Breast epithelium (tissue), 4 donors: Measurements from ENCODE around the gene BRCA2. TPM values are rescaled to one million over a fixed set of nuclear protein-coding genes. Genes with fewer than 3 reads are reported as not detected.
A peak's percentile ranks its signal among the peaks of the same experiment; 100 is the strongest.

Experiments
- DNase-seq, 2 donors: peaks; one replicate each; pipeline ENCODE4 v3.0.0-alpha.2; 2019; ENCODE audit warnings: low spot score in 2 of 2
- H3K27ac ChIP-seq, 2 donors: fragments of 200-600 bp; sonication (generic) in 1 of 2; one replicate each; pipeline ENCODE4 v1.5.1; 2016 to 2019; ENCODE audit warnings: mild to moderate bottlenecking in 1 of 2
- H3K27me3 ChIP-seq, 2 donors: fragments of 200-600 bp; sonication (generic) in 1 of 2; one replicate each; pipeline versions ENCODE4 v1.5.1 to v1.6.0; 2017 to 2019; ENCODE audit warnings: control low read depth in 1 of 2, mild to moderate bottlenecking in 1 of 2
- H3K36me3 ChIP-seq: fragments of 200-600 bp; one replicate; pipeline ENCODE4 v1.5.1; 2019
- H3K4me1 ChIP-seq, 2 donors: fragments of 200-600 bp; sonication (generic); one replicate each; pipeline ENCODE4 v1.5.1; 2016 to 2019; ENCODE audit warnings: control low read depth in 1 of 2
- H3K4me3 ChIP-seq, 3 donors: fragments of 200-600 bp; sonication (generic); 1 replicate in 2 of 3; 2 replicates in 1 of 3; pipeline ENCODE4 v1.5.1; 2016 to 2019; ENCODE audit warnings: mild to moderate bottlenecking in 3 of 3, moderate library complexity in 2 of 3
- H3K9me3 ChIP-seq, 2 donors: fragments of 200-600 bp; sonication (generic) in 1 of 2; one replicate each; pipeline ENCODE4 v1.5.1; 2016 to 2019; ENCODE audit warnings: control low read depth in 1 of 2
- POLR2A ChIP-seq: fragments of 450-650 bp; IDR thresholded peaks from one replicate; pipeline ENCODE4 v1.6.1; 2016; ENCODE audit warnings: antibody characterized with exemption, mild to moderate bottlenecking, moderate library complexity
- POLR2AphosphoS5 ChIP-seq, 3 donors: sonication (generic); formaldehyde crosslinking; IDR thresholded peaks; one replicate each; pipeline ENCODE4 v1.6.1; 2017; ENCODE audit warnings: antibody characterized with exemption in 3 of 3
- intact Hi-C: fragments of 100-400 bp; cut with DNase I; formaldehyde crosslinking; loops from one replicate; pipeline ENCODE4 v1.15.1; 2023; ENCODE audit warnings: low total_unique reads
- total RNA-seq, 3 donors: library from RNA; depleted of rRNA; stranded (reverse); fragments of >200 nt; gene quantifications; one replicate each; pipeline ENCODE4 v1.1.0, GENCODE V29; 2016
- TF ChIP-seq, protein P1 (sequence below), 3 donors: fragments of 450-650 bp; IDR thresholded peaks; one replicate each; pipeline ENCODE4 v1.5.1; 2016 to 2017; ENCODE audit warnings: antibody characterized with exemption in 3 of 3, mild to moderate bottlenecking in 3 of 3, moderate library complexity in 3 of 3

The BRCA2 gene, protein sequence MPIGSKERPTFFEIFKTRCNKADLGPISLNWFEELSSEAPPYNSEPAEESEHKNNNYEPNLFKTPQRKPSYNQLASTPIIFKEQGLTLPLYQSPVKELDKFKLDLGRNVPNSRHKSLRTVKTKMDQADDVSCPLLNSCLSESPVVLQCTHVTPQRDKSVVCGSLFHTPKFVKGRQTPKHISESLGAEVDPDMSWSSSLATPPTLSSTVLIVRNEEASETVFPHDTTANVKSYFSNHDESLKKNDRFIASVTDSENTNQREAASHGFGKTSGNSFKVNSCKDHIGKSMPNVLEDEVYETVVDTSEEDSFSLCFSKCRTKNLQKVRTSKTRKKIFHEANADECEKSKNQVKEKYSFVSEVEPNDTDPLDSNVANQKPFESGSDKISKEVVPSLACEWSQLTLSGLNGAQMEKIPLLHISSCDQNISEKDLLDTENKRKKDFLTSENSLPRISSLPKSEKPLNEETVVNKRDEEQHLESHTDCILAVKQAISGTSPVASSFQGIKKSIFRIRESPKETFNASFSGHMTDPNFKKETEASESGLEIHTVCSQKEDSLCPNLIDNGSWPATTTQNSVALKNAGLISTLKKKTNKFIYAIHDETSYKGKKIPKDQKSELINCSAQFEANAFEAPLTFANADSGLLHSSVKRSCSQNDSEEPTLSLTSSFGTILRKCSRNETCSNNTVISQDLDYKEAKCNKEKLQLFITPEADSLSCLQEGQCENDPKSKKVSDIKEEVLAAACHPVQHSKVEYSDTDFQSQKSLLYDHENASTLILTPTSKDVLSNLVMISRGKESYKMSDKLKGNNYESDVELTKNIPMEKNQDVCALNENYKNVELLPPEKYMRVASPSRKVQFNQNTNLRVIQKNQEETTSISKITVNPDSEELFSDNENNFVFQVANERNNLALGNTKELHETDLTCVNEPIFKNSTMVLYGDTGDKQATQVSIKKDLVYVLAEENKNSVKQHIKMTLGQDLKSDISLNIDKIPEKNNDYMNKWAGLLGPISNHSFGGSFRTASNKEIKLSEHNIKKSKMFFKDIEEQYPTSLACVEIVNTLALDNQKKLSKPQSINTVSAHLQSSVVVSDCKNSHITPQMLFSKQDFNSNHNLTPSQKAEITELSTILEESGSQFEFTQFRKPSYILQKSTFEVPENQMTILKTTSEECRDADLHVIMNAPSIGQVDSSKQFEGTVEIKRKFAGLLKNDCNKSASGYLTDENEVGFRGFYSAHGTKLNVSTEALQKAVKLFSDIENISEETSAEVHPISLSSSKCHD (N-terminal part only)
- 1 to 10 TPM in 2 of 3 donors, under 1 TPM in 1; 0.98 to 3.5 (median 1.3) TPM for total RNA-seq

DNA sequence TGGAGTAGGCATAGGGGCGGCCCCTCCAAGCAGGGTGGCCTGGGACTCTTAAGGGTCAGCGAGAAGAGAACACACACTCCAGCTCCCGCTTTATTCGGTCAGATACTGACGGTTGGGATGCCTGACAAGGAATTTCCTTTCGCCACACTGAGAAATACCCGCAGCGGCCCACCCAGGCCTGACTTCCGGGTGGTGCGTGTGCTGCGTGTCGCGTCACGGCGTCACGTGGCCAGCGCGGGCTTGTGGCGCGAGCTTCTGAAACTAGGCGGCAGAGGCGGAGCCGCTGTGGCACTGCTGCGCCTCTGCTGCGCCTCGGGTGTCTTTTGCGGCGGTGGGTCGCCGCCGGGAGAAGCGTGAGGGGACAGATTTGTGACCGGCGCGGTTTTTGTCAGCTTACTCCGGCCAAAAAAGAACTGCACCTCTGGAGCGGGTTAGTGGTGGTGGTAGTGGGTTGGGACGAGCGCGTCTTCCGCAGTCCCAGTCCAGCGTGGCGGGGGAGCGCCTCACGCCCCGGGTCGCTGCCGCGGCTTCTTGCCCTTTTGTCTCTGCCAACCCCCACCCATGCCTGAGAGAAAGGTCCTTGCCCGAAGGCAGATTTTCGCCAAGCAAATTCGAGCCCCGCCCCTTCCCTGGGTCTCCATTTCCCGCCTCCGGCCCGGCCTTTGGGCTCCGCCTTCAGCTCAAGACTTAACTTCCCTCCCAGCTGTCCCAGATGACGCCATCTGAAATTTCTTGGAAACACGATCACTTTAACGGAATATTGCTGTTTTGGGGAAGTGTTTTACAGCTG, at the start of gene BRCA2, which contains the start of gene ZAR1L:
Gene BRCA2, plus strand, starts transcription at position 271 of the 790 bp plus-strand sequence. CDS start 953 bp downstream, outside the sequence.
Gene ZAR1L, minus strand, starts transcription at position 126 of the 790 bp plus-strand sequence. CDS start 3,438 bp downstream, outside the sequence.
- peak; percentile 83 to 84 for DNase-seq
- Histone ChIP-seq H3K4me3 (peak within 1 kb of the TSS; percentile 59 to 79 (median 73)), H3K36me3 (no peaks in the 10 kb centered on the region), H3K9me3 (no peaks in the 10 kb centered on the region), H3K4me1 (no peaks in the 10 kb centered on the region), H3K27ac (peak within 1 kb of the TSS; percentile 98 to 99), H3K27me3 (no peaks in the 10 kb centered on the region)
- TF ChIP-seq POLR2AphosphoS5 (IDR thresholded peaks at IDR 0.05) (peak; percentile 89 to 93 (median 91)), POLR2A (peak; percentile 35)
- TF ChIP-seq, protein P1, sequence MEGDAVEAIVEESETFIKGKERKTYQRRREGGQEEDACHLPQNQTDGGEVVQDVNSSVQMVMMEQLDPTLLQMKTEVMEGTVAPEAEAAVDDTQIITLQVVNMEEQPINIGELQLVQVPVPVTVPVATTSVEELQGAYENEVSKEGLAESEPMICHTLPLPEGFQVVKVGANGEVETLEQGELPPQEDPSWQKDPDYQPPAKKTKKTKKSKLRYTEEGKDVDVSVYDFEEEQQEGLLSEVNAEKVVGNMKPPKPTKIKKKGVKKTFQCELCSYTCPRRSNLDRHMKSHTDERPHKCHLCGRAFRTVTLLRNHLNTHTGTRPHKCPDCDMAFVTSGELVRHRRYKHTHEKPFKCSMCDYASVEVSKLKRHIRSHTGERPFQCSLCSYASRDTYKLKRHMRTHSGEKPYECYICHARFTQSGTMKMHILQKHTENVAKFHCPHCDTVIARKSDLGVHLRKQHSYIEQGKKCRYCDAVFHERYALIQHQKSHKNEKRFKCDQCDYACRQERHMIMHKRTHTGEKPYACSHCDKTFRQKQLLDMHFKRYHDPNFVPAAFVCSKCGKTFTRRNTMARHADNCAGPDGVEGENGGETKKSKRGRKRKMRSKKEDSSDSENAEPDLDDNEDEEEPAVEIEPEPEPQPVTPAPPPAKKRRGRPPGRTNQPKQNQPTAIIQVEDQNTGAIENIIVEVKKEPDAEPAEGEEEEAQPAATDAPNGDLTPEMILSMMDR (IDR thresholded peaks at IDR 0.05): peak in 1 of 3 donors; percentile 8
- intact Hi-C loops: loop anchor here (5.0 kb wide), 1 partner anchor 1372 kb away; no protein-coding TSS in a partner anchor

DNA sequence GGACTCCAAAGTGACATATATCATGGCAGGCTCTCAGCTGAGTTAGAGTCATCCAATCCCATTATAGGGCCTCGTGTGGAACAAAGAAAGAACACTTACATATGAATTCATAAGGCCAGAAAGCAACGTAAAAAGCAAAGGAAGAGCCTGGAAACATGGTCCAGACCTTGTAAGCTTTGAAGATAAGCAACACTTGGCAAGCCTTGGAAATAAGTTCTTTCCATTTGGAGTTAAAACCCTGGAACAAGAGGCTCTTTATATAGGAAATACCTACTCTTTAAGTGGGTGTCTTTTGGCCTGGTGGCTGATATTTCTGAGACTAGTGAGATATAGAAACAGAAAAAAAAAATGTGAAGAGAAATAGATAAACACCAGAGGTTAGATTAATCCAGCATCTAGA, 49.6 kb upstream of the BRCA2 start:
- H3K4me1 ChIP-seq: no peaks in the 10 kb centered on the region
- no peaks in the 10 kb centered on the region for H3K9me3 ChIP-seq
- TF ChIP-seq POLR2A: no peak
- TF ChIP-seq POLR2AphosphoS5 (IDR thresholded peaks at IDR 0.05): no peak
- TF ChIP-seq, protein P1 (IDR thresholded peaks at IDR 0.05): no peak
- H3K36me3 ChIP-seq: no peaks in the 10 kb centered on the region
- no peak overlapping the region for H3K27ac ChIP-seq
- H3K4me3 ChIP-seq: no peak overlapping the region
- DNase-seq: no peak
- intact Hi-C loops: no loop called here
- H3K27me3 ChIP-seq: no peaks in the 10 kb centered on the region

DNA sequence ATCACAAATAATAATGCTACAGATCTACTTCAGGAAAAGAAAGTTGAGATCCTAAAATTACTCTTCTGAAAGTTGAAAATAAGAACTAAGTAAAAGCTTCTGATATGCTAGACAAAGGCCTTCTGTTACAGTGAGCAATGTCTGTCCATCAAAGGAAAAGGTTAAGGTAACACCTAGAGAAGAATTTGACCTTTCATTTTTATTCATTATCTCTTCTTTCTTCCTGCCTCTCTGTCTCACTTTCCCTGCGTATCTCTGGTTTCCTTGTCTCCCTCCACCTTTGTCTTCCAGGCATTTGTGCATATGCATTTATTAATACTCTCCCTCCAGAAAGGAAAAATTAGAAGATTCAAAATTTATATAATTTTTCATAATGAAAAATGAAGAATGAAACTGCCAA, 49.2 kb upstream of the BRCA2 start:
- H3K27ac ChIP-seq: no peak overlapping the region
- no peaks in the 10 kb centered on the region for H3K36me3 ChIP-seq
- intact Hi-C loops: no loop called here
- no peaks in the 10 kb centered on the region for H3K9me3 ChIP-seq
- no peaks in the 10 kb centered on the region for H3K27me3 ChIP-seq
- DNase-seq: no peak
- no peaks in the 10 kb centered on the region for H3K4me1 ChIP-seq
- H3K4me3 ChIP-seq: no peak overlapping the region
- TF ChIP-seq, protein P1 (IDR thresholded peaks at IDR 0.05): no peak
- TF ChIP-seq POLR2AphosphoS5 (IDR thresholded peaks at IDR 0.05) (no peak), POLR2A (no peak)

DNA sequence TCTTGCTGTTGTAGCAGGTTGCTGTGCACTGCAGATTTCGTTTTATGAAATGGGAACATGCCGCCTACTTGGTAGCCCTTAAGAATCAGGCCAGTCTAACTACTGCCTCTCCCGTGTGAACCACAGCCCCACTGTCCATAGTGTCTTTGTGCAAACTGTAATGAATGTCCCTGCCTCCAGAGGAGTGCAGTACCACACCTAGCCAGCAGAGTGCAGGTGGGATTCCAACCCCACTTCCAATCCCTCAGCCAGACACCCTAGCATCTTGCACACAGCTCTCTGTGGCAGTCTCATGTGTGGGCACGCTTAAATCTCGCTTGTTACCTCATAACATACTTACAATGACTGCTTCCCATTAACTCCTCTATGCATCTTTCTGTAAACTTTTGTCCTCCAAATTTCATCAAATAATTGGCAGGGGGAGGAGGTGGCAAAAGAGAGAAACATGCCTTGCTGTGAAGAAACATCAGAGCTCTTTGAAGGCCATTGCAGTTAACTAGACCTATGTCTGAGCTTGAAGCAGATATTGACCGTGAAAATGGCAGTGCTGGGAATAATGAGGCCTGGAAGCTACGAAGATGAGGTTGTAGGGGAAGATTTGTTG, 47.4 kb upstream of the BRCA2 start:
- H3K9me3 ChIP-seq: no peaks in the 10 kb centered on the region
- intact Hi-C loops: no loop called here
- no peaks in the 10 kb centered on the region for H3K36me3 ChIP-seq

More for the DNA sequence above, 47.4 kb upstream of the BRCA2 start:
- Histone ChIP-seq H3K4me1 (no peaks in the 10 kb centered on the region), H3K27me3 (no peaks in the 10 kb centered on the region), H3K4me3 (no peak overlapping the region), H3K27ac (no peak overlapping the region)
- DNase-seq: no peak
- TF ChIP-seq, protein P1 (IDR thresholded peaks at IDR 0.05): peak; percentile 49 to 64 (median 62)
- TF ChIP-seq POLR2A: no peak
